ENCODE data around the gene MINDY3.
"Not testable (repeated sequence)": the region's sequence is repeated elsewhere in the genome, so short reads cannot be mapped to it uniquely, and the experiment has no call there.

Gene MINDY3

DNA sequence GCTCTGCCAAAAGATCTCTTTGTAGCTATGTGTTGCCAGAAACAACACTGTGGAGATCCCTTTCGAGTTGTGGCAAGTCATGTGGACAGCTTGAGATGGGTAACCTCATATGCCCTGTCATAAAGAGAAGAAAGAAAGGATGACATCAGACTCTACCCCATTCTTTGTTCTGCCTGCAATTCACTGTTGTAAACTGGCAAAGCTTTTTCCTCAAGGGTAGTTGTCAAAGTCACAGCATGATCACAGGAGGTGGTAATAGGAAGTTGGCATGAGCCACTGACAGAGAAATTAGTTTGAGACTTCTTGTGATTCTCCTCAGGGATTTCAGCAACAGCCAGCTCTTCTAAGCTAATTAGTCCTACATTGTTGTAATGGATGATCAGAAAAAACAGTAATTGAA lies 19.4 kb upstream of the MINDY3 start:
- ChIA-PET POLR2A (no interaction called here), CTCF (interaction anchor here (0.7 to 1.4 kb wide), 5 partner anchors 9 to 898 kb away, joined by 3 to 4 read pairs (median 4); no protein-coding TSS in a partner anchor)
- peaks cover 0 to 1% (median 0%) of the 10 kb centered on the region in 4 experiments for H3K4me1 ChIP-seq (ENCODE audit: control extremely low read depth in 1 of 4, control insufficient read depth in 4 of 4, insufficient read depth in 4 of 4, low read length in 3 of 4)
- 29% methylated on average over 1 of the region's 1 CpG for WGBS (ENCODE audit: insufficient coverage)
- H3K27ac ChIP-seq (ENCODE audit: insufficient read depth in 1 of 2, low read depth in 1 of 2, low read length in 2 of 2, poor library complexity in 1 of 2, severe bottlenecking in 2 of 2): no peak overlapping the region
- no peaks in the 10 kb centered on the region for H3K9me3 ChIP-seq (ENCODE audit: control extremely low read depth in 1 of 5, control insufficient read depth in 4 of 5, insufficient read depth in 2 of 5, low read depth in 1 of 5, low read length in 4 of 5)
- no peak overlapping the region for H3K4me3 ChIP-seq (ENCODE audit: control insufficient read depth in 1 of 7, extremely low read depth in 1 of 7, insufficient read depth in 4 of 7, low read depth in 2 of 7, low read length in 6 of 7)
- no peaks in the 10 kb centered on the region for H3K36me3 ChIP-seq (ENCODE audit: control insufficient read depth in 4 of 4, insufficient read depth in 4 of 4, low read length in 3 of 4)
- H3K27me3 ChIP-seq (replicated peaks in 2 of 5; ENCODE audit: control insufficient read depth in 4 of 5, insufficient read depth in 5 of 5, low read length in 4 of 5): peaks cover 0 to 7% (median 3%) of the 10 kb centered on the region in 5 experiments
- peak in 2 of 3 donors; percentile 25 to 44 for DNase-seq

DNA sequence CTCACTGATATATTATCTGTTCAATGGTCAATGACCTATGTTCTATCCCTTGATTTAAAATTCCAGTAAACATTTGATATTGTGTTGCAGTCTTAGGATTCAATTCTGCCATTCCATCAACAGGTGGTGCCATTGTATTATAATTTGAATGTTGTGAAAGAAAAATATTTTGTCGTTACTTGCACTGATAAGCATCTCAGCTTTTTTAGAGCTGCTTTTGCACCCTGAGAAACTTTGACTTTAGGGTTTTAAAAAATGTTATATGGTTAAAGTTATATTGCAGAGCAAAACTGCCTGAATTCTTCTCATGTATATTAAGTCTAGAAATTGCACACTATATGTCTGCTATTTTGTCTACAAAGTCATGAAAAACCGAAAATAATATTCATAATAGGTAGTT lies 18.8 kb upstream of the MINDY3 start:
- 0% methylated on average over 1 of the region's 2 CpGs for WGBS (ENCODE audit: insufficient coverage)
- no peak overlapping the region for H3K4me3 ChIP-seq (ENCODE audit: control insufficient read depth in 1 of 7, extremely low read depth in 1 of 7, insufficient read depth in 4 of 7, low read depth in 2 of 7, low read length in 6 of 7)
- no peaks in the 10 kb centered on the region for H3K9me3 ChIP-seq (ENCODE audit: control extremely low read depth in 1 of 5, control insufficient read depth in 4 of 5, insufficient read depth in 2 of 5, low read depth in 1 of 5, low read length in 4 of 5)
- H3K27ac ChIP-seq (ENCODE audit: insufficient read depth in 1 of 2, low read depth in 1 of 2, low read length in 2 of 2, poor library complexity in 1 of 2, severe bottlenecking in 2 of 2): no peak overlapping the region
- CTCF ChIA-PET: interaction anchor here (0.7 to 1.4 kb wide), 5 partner anchors 8 to 899 kb away, joined by 3 to 4 read pairs (median 4); no protein-coding TSS in a partner anchor
- no peaks in the 10 kb centered on the region for H3K36me3 ChIP-seq (ENCODE audit: control insufficient read depth in 4 of 4, insufficient read depth in 4 of 4, low read length in 3 of 4)
- DNase-seq: peak; percentile 51 to 68 (median 66)
- H3K27me3 ChIP-seq (replicated peaks in 2 of 5; ENCODE audit: control insufficient read depth in 4 of 5, insufficient read depth in 5 of 5, low read length in 4 of 5): peaks cover 0 to 7% (median 3%) of the 10 kb centered on the region in 5 experiments
- POLR2A ChIA-PET: no interaction called here
- H3K4me1 ChIP-seq (ENCODE audit: control extremely low read depth in 1 of 4, control insufficient read depth in 4 of 4, insufficient read depth in 4 of 4, low read length in 3 of 4): peaks cover 0 to 1% (median 0%) of the 10 kb centered on the region in 4 experiments

DNA sequence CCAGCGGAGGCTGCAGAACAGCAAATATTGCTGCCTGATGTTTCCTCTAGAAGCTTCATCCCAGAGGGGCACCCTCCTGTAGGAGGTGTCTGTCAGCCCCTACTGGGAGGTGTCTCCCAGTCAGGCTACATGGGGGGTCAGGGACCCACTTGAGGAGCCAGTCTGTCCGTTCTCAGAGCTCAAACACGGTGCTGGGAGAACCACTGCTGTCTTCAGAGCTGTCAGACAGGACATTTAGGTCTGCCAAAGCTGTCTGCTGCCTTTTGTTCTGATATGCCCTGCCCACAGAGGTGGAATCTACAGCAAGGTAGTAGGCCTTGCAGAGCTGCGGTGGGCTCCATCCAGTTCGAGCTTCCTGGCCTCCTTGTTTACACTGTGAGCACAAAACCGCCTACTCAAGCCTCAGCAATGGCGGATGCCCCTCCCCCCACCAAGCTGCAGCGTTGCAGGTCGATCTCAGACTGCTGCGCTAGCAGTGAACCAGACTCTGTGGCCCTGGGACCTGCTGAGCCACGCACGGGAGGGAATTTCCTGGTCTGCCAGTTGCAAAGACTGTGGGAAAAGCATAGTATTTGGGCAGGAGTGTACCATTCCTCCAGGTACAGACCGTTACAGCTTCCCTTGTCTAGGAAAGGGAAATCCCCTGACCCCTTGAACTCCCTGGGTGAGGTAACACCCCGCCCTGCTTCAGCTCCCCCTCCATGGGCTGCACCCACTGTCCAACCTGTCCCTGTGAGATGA lies 17.7 kb upstream of the MINDY3 start:
- ChIA-PET POLR2A (no interaction called here), CTCF (interaction anchor here (1.1 to 1.6 kb wide), 2 partner anchors 23 to 28 kb away, joined by 3 to 4 read pairs; no protein-coding TSS in a partner anchor)
- 83% methylated on average over 10 of the region's 14 CpGs for WGBS (ENCODE audit: insufficient coverage)

DNA sequence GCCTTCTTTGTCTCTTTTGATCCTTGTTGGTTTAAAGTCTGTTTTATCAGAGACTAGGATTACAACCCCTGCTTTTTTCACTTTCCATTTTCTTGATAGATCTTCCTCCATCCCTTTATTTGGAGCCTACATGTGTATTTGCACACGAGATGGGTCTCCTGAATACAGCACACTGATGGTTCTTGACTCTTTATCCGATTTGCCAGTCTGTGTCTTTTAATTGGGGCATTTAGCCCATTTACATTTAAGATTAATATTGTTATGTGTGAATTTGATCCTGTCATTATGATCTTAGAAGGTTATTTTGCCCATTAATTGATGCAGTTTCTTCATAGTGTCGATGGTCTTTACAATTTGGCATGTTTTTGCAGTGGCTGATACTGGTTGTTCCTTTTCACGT lies 16.0 kb upstream of the MINDY3 start:
- H3K27me3 ChIP-seq (replicated peaks in 2 of 5; ENCODE audit: control insufficient read depth in 4 of 5, insufficient read depth in 5 of 5, low read length in 4 of 5): peaks cover 0 to 11% (median 2%) of the 10 kb centered on the region in 5 experiments
- H3K36me3 ChIP-seq (ENCODE audit: control insufficient read depth in 4 of 4, insufficient read depth in 4 of 4, low read length in 3 of 4); H3K4me3 ChIP-seq (ENCODE audit: control insufficient read depth in 1 of 7, extremely low read depth in 1 of 7, insufficient read depth in 4 of 7, low read depth in 2 of 7, low read length in 6 of 7); DNase-seq; CTCF ChIA-PET; H3K9me3 ChIP-seq (ENCODE audit: control extremely low read depth in 1 of 5, control insufficient read depth in 4 of 5, insufficient read depth in 2 of 5, low read depth in 1 of 5, low read length in 4 of 5); H3K4me1 ChIP-seq (ENCODE audit: control extremely low read depth in 1 of 4, control insufficient read depth in 4 of 4, insufficient read depth in 4 of 4, low read length in 3 of 4); H3K27ac ChIP-seq (ENCODE audit: insufficient read depth in 1 of 2, low read depth in 1 of 2, low read length in 2 of 2, poor library complexity in 1 of 2, severe bottlenecking in 2 of 2); POLR2A ChIA-PET: not testable (repeated sequence)
- WGBS (ENCODE audit: insufficient coverage): 85% methylated on average over 2 of the region's 4 CpGs

More for the DNA sequence above, 17.7 kb upstream of the MINDY3 start:
- peaks cover 0 to 1% (median 0%) of the 10 kb centered on the region in 4 experiments for H3K4me1 ChIP-seq (ENCODE audit: control extremely low read depth in 1 of 4, control insufficient read depth in 4 of 4, insufficient read depth in 4 of 4, low read length in 3 of 4)
- no peaks in the 10 kb centered on the region for H3K9me3 ChIP-seq (ENCODE audit: control extremely low read depth in 1 of 5, control insufficient read depth in 4 of 5, insufficient read depth in 2 of 5, low read depth in 1 of 5, low read length in 4 of 5)
- H3K27ac ChIP-seq (ENCODE audit: insufficient read depth in 1 of 2, low read depth in 1 of 2, low read length in 2 of 2, poor library complexity in 1 of 2, severe bottlenecking in 2 of 2): no peak overlapping the region
- no peak for DNase-seq
- no peak overlapping the region for H3K4me3 ChIP-seq (ENCODE audit: control insufficient read depth in 1 of 7, extremely low read depth in 1 of 7, insufficient read depth in 4 of 7, low read depth in 2 of 7, low read length in 6 of 7)
- no peaks in the 10 kb centered on the region for H3K36me3 ChIP-seq (ENCODE audit: control insufficient read depth in 4 of 4, insufficient read depth in 4 of 4, low read length in 3 of 4)
- H3K27me3 ChIP-seq (replicated peaks in 2 of 5; ENCODE audit: control insufficient read depth in 4 of 5, insufficient read depth in 5 of 5, low read length in 4 of 5): peaks cover 0 to 7% (median 3%) of the 10 kb centered on the region in 5 experiments

DNA sequence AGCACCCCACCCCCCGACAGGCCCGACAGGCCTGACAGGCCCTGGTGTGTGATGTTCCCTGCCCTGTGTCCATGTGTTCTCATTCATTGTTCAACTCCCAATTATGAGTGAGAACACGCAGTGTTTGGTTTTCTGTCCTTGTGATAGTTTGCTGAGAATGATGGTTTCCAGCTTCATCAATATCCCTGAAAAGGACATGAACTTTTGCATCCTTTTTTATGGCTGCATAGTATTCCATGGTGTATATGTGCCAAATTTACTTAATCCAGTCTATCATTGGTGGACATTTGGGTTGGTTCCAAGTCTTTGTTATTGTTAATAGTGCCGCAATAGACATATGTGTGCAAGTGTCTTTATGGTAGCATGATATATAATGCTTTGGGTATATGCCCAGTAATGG lies 12.3 kb upstream of the MINDY3 start:
- CTCF ChIA-PET: not testable (repeated sequence)
- 80% methylated on average over 1 of the region's 4 CpGs for WGBS (ENCODE audit: insufficient coverage)

DNA sequence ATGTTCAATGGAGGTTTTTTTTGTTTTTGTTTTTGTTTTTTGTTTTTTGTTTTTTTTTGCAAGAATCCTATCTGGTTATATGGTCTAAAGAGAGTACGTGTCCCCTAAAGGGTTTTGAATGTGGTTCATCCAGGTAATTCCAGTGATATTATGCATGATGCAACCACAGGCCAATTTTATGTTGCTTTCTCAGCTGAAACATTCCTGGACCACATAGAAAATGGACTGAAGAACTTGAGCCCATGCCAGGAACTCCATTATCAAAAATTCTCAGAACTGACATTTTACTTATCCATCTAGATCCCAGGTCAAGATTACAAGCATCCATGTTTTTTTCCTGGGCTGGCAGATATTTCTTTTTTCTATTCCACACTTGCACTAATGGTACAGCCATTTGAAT lies 11.5 kb upstream of the MINDY3 start:
- no peak overlapping the region for H3K27ac ChIP-seq (ENCODE audit: insufficient read depth in 1 of 2, low read depth in 1 of 2, low read length in 2 of 2, poor library complexity in 1 of 2, severe bottlenecking in 2 of 2)
- H3K36me3 ChIP-seq (ENCODE audit: control insufficient read depth in 4 of 4, insufficient read depth in 4 of 4, low read length in 3 of 4): no peaks in the 10 kb centered on the region
- CTCF ChIA-PET: no interaction called here
- 78% methylated on average over 1 of the region's 1 CpG for WGBS (ENCODE audit: insufficient coverage)
- H3K4me1 ChIP-seq (ENCODE audit: control extremely low read depth in 1 of 4, control insufficient read depth in 4 of 4, insufficient read depth in 4 of 4, low read length in 3 of 4): no peaks in the 10 kb centered on the region
- POLR2A ChIA-PET: interaction anchor here (0.7 kb wide), 1 partner anchor 664 kb away, joined by 3 read pairs; no protein-coding TSS in a partner anchor
- DNase-seq: no peak
- H3K4me3 ChIP-seq (ENCODE audit: control insufficient read depth in 1 of 7, extremely low read depth in 1 of 7, insufficient read depth in 4 of 7, low read depth in 2 of 7, low read length in 6 of 7): no peak overlapping the region
- H3K27me3 ChIP-seq (replicated peaks in 2 of 5; ENCODE audit: control insufficient read depth in 4 of 5, insufficient read depth in 5 of 5, low read length in 4 of 5): peaks cover 3 to 34% (median 13%) of the 10 kb centered on the region in 5 experiments
- H3K9me3 ChIP-seq (ENCODE audit: control extremely low read depth in 1 of 5, control insufficient read depth in 4 of 5, insufficient read depth in 2 of 5, low read depth in 1 of 5, low read length in 4 of 5): no peaks in the 10 kb centered on the region

More for the DNA sequence above, 12.3 kb upstream of the MINDY3 start:
- H3K4me3 ChIP-seq (ENCODE audit: control insufficient read depth in 1 of 7, extremely low read depth in 1 of 7, insufficient read depth in 4 of 7, low read depth in 2 of 7, low read length in 6 of 7); POLR2A ChIA-PET; H3K4me1 ChIP-seq (ENCODE audit: control extremely low read depth in 1 of 4, control insufficient read depth in 4 of 4, insufficient read depth in 4 of 4, low read length in 3 of 4); H3K27ac ChIP-seq (ENCODE audit: insufficient read depth in 1 of 2, low read depth in 1 of 2, low read length in 2 of 2, poor library complexity in 1 of 2, severe bottlenecking in 2 of 2); H3K9me3 ChIP-seq (ENCODE audit: control extremely low read depth in 1 of 5, control insufficient read depth in 4 of 5, insufficient read depth in 2 of 5, low read depth in 1 of 5, low read length in 4 of 5); H3K36me3 ChIP-seq (ENCODE audit: control insufficient read depth in 4 of 4, insufficient read depth in 4 of 4, low read length in 3 of 4); DNase-seq: not testable (repeated sequence)
- H3K27me3 ChIP-seq (replicated peaks in 2 of 5; ENCODE audit: control insufficient read depth in 4 of 5, insufficient read depth in 5 of 5, low read length in 4 of 5): peaks cover 1 to 28% (median 13%) of the 10 kb centered on the region in 5 experiments

DNA sequence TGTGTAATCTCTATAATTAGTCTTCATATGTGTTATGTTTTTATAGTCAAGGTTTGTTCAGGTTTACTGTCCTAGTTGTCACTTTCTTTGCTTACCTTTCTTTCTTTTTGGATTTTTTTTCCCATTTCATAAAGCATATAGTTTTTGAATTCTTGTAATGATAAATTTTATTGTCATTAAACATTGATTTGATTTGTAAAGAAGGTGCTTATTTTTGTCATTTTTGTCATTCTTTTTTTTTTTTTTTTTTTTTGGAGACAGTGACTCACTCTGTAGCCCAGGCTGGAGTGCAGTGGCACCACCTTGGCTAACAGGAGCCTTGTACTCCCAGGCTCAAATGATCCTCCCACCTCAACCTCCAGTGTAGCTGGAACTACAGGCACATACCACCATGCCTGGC lies 9.6 kb upstream of the MINDY3 start:
- POLR2A ChIA-PET: no interaction called here
- CTCF ChIA-PET: interaction anchor here (1.7 kb wide), 1 partner anchor 10 kb away, joined by 4 read pairs; no protein-coding TSS in a partner anchor
- peaks cover 0 to 3% (median 0%) of the 10 kb centered on the region in 5 experiments for H3K9me3 ChIP-seq (ENCODE audit: control extremely low read depth in 1 of 5, control insufficient read depth in 4 of 5, insufficient read depth in 2 of 5, low read depth in 1 of 5, low read length in 4 of 5)
- peaks cover 3 to 46% (median 26%) of the 10 kb centered on the region in 5 experiments for H3K27me3 ChIP-seq (replicated peaks in 2 of 5; ENCODE audit: control insufficient read depth in 4 of 5, insufficient read depth in 5 of 5, low read length in 4 of 5)
- peak in 1 of 3 donors; percentile 17 for DNase-seq
- H3K36me3 ChIP-seq (ENCODE audit: control insufficient read depth in 4 of 4, insufficient read depth in 4 of 4, low read length in 3 of 4): no peaks in the 10 kb centered on the region
- H3K4me3 ChIP-seq (ENCODE audit: control insufficient read depth in 1 of 7, extremely low read depth in 1 of 7, insufficient read depth in 4 of 7, low read depth in 2 of 7, low read length in 6 of 7): no peak overlapping the region
- no peak overlapping the region for H3K27ac ChIP-seq (ENCODE audit: insufficient read depth in 1 of 2, low read depth in 1 of 2, low read length in 2 of 2, poor library complexity in 1 of 2, severe bottlenecking in 2 of 2)
- no peaks in the 10 kb centered on the region for H3K4me1 ChIP-seq (ENCODE audit: control extremely low read depth in 1 of 4, control insufficient read depth in 4 of 4, insufficient read depth in 4 of 4, low read length in 3 of 4)

Measured in common myeloid progenitor, CD34-positive (primary cell).